GM03348 (cell line): ENCODE results near the gene GSK3B.
"Not testable (repeated sequence)": the region's sequence is repeated elsewhere in the genome, so short reads cannot be mapped to it uniquely, and the experiment has no call there.

ENCODE experiments used
- DNase-seq: peaks from one replicate; pipeline ENCODE4 v3.0.0; 2012; ENCODE audit warnings: low spot score

The GSK3B gene

GRCh38 chr3:120052677-120053076 is 41.6 kb downstream of the GSK3B start:
- DNase-seq, result no peak

GRCh38 chr3:120052225-120052624 is 42.0 kb downstream of the GSK3B start:
- no peak for DNase-seq

GRCh38 chr3:120051570-120051969 is 42.7 kb downstream of the GSK3B start:
- not testable (repeated sequence) for DNase-seq

- no peak for DNase-seq
Observed at GRCh38 chr3:120049881-120050539, 44.2 kb downstream of the GSK3B start.

- no peak for DNase-seq
Observed at GRCh38 chr3:120049072-120049471, 45.2 kb downstream of the GSK3B start.

- no peak for DNase-seq
Observed at GRCh38 chr3:120048355-120049041, 45.7 kb downstream of the GSK3B start.

- DNase-seq, result no peak
Observed at GRCh38 chr3:120047686-120048085, 46.6 kb downstream of the GSK3B start.

- no peak for DNase-seq
Observed at GRCh38 chr3:120040813-120041377, 53.4 kb downstream of the GSK3B start.

GRCh38 chr3:120039642-120040610 is 54.3 kb downstream of the GSK3B start:
- DNase-seq, result no peak

- no peak for DNase-seq
Observed at GRCh38 chr3:120033596-120033995, 60.7 kb downstream of the GSK3B start.

- no peak for DNase-seq
Observed at GRCh38 chr3:120031561-120031960, 62.7 kb downstream of the GSK3B start.

GRCh38 chr3:120029749-120030148 is 64.5 kb downstream of the GSK3B start:
- no peak for DNase-seq

- DNase-seq, result no peak
Observed at GRCh38 chr3:120028271-120029047, 65.8 kb downstream of the GSK3B start.

GRCh38 chr3:120027226-120027625 is 67.0 kb downstream of the GSK3B start:
- DNase-seq, result no peak

- no peak for DNase-seq
Observed at GRCh38 chr3:120025520-120025919, 68.7 kb downstream of the GSK3B start.

- DNase-seq, result no peak
Observed at GRCh38 chr3:120024103-120024502, 70.1 kb downstream of the GSK3B start.

GRCh38 chr3:120022729-120023128 is 71.5 kb downstream of the GSK3B start:
- no peak for DNase-seq

- peak; percentile 7 for DNase-seq
Observed at GRCh38 chr3:120021523-120021922, 72.7 kb downstream of the GSK3B start.

GRCh38 chr3:120018299-120018698 is 75.9 kb downstream of the GSK3B start:
- DNase-seq, result no peak

GRCh38 chr3:120017692-120018091 is 76.6 kb downstream of the GSK3B start:
- DNase-seq, result no peak

GRCh38 chr3:120013481-120013880 is 80.8 kb downstream of the GSK3B start:
- DNase-seq, result no peak
